GM19438 (cell line): Measurements from ENCODE around the gene HELZ2.
"Not testable (repeated sequence)": the region's sequence is repeated elsewhere in the genome, so short reads cannot be mapped to it uniquely, and the experiment has no call there.

Experiments
- ATAC-seq: cut with Tn5 transposase; IDR thresholded peaks from one replicate; pipeline ENCODE4 v1.9.1; 2021; ENCODE audit warnings: low read depth; ENCODE audit not compliant: unreplicated experiment

The HELZ2 gene

DNA sequence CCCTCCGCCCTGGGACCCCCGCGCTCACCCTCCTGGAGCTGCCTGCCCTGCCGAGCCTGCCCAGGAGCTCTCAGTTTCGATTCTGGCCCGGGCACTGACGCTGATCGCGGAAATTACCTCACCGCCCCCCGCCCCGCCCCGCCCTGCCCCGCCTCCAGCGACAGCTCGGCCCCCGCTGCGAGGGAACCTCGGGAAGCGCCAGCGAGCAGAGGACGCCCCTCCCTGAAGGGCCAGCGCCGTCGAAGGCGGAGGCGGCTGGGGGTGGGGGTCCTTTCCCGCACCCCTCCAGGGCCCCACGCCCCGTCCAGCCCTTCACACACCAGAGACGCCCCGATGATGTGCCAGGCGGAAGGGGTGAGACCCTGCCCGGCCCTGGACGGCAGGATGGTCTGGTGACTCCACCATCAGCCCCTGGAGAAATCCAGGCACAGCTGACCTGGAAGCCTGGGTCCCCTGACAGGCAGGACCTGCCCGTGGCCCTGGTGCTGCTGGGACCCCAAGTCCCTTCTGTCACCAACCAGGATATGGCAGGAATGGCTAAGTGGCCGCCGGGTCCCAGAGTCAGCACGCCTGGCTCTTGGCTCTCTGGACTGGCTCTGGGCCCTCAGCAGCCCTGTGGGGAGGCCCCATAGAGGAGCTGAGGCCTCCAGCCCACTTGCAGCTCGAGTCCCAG, at the start of gene HELZ2:
HELZ2 (minus strand) TSS at position 84 of the 673 bp plus-strand sequence. CDS start 1,854 bp downstream, outside the sequence.
- no peak for ATAC-seq

DNA sequence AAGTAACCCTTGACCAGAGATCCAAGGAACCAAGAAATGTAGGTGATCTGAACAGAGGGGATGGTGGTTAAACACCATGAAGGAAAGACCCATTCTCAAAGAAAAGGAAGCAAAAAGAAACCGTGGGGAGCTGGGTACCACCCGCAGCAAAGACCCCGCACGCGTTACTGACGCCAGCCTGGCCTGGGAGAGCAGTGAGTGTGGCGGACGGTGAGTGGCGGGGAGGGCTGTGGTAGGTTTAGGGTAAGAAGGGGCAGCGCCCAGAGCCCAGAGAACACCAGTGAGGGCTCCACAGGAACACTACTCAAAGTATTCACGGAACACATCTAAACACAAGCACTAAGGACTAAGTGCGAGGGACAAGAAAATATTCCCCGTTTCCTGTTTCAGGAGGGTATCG, 48.7 kb upstream of the HELZ2 start:
- ATAC-seq, result no peak

- ATAC-seq, result no peak
Measured at GRCh38 chr20:63622096-63622495, 48.1 kb upstream of the HELZ2 start.

- no peak for ATAC-seq
Measured at GRCh38 chr20:63620991-63621390, 47.0 kb upstream of the HELZ2 start.

- no peak for ATAC-seq
Measured at GRCh38 chr20:63619505-63619904, 45.5 kb upstream of the HELZ2 start.

GRCh38 chr20:63619086-63619485, 45.0 kb upstream of the HELZ2 start:
- ATAC-seq, result no peak

GRCh38 chr20:63618291-63618980, 44.4 kb upstream of the HELZ2 start:
- ATAC-seq, result no peak

- ATAC-seq, result no peak
Measured at GRCh38 chr20:63617876-63618265, 43.8 kb upstream of the HELZ2 start.

- no peak for ATAC-seq
Measured at GRCh38 chr20:63617092-63617875, 43.2 kb upstream of the HELZ2 start.

GRCh38 chr20:63613863-63614594, 40.0 kb upstream of the HELZ2 start:
- not testable (repeated sequence) for ATAC-seq

GRCh38 chr20:63612276-63612931, 38.4 kb upstream of the HELZ2 start:
- no peak for ATAC-seq

DNA sequence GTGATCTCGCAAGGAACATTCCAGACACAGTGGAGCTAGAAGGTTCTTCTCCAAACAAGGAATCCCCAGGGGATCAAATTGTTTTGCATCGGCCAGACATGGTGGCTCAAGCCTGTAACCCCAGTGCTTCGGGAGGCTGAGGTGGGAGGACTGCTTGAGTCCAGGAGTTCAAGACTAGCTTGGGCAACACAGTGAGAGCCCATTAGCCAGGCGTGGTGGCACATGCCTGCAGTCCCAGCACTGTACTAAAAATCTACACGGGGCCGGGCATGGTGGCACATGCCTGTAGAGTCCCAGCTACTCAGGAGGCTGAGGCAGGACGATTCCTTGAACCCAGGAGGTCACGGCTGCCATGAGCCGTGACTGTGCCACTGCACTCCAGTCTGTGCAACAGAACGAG, 37.6 kb upstream of the HELZ2 start:
- ATAC-seq, result no peak

- ATAC-seq, result no peak
Measured at GRCh38 chr20:63610581-63611435, 36.8 kb upstream of the HELZ2 start.

DNA sequence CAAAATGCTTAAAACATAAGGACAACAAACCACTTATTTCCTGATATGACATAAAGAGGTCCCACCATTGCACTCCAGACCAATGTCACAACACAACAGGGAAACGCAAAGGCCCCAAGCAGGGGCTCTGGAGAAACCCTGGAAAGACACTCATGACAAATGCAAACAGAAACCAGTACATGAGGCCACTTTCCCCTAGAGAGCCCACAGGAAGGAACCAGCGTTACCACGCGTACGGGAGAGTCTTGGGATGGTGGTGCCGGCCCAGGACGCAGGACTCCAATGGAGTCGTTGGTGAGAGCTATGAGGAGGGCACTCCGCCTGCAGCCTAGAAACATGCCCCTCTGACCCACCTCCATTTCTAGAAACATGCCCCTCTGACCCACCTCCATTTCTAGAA, 32.6 kb upstream of the HELZ2 start:
- no peak for ATAC-seq

DNA sequence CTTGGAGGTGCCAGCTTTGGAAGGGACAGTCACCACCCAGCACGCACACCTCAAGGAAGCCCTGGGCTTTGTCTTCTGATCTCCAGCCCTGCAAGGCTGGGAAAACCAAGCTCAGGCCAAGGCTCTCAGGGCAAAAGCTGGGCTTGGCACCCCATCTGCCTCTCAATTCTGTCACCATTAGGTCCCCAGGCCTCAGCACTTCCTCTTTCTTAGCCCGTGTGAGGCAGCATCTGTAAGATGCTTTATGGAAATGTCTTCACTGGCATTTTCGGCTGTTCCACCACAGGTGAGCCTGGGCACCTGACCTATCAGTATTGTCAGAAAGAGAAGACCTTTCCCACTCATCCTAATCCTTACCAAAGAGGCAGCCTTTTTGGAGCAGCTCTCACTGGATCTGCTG, 28.3 kb upstream of the HELZ2 start:
- no peak for ATAC-seq

- not testable (repeated sequence) for ATAC-seq
Measured at GRCh38 chr20:63601679-63602078, 27.6 kb upstream of the HELZ2 start.

GRCh38 chr20:63599396-63600050, 25.5 kb upstream of the HELZ2 start:
- no peak for ATAC-seq

- ATAC-seq, result no peak
Measured at GRCh38 chr20:63598479-63599395, 24.7 kb upstream of the HELZ2 start.
